ENCODE results near the gene PYDC1. TPM values are rescaled to one million over a fixed set of nuclear protein-coding genes. Genes with fewer than 3 reads are reported as not detected.

The PYDC1 gene
- total RNA-seq, 1 donor from 2014 or later: not detected

DNA sequence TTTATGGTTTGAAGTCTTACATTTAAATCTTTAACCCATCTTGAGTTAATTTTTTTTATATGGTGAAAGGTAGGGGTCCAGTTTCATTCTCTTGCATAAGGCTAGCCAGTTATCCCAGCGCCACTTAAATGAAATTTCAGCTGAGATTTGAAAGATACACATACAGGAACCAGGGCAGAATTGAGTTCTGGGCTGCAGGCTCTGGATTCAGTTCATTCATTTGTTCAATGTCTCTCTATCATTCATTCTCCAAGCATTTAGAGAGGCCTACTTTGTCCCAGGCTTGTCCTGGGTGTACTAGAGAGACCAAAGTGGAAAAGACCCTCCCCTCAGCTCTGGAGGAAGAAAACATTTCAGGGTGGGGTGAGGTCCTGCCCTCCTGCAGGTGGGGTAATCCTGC lies 3.6 kb downstream of the PYDC1 start:
- no peaks in the 10 kb centered on the region for H3K36me3 Mint-ChIP-seq (ENCODE audit: insufficient read depth)
- H3K4me1 Mint-ChIP-seq (ENCODE audit: low read depth): peaks cover 14% of the 10 kb centered on the region
- H3K27ac Mint-ChIP-seq: no peak overlapping the region
- peaks cover 58% of the 10 kb centered on the region for H3K27me3 Mint-ChIP-seq
- no peak overlapping the region for H3K4me3 Mint-ChIP-seq (ENCODE audit: low read depth)
- TF ChIP-seq, protein P1, sequence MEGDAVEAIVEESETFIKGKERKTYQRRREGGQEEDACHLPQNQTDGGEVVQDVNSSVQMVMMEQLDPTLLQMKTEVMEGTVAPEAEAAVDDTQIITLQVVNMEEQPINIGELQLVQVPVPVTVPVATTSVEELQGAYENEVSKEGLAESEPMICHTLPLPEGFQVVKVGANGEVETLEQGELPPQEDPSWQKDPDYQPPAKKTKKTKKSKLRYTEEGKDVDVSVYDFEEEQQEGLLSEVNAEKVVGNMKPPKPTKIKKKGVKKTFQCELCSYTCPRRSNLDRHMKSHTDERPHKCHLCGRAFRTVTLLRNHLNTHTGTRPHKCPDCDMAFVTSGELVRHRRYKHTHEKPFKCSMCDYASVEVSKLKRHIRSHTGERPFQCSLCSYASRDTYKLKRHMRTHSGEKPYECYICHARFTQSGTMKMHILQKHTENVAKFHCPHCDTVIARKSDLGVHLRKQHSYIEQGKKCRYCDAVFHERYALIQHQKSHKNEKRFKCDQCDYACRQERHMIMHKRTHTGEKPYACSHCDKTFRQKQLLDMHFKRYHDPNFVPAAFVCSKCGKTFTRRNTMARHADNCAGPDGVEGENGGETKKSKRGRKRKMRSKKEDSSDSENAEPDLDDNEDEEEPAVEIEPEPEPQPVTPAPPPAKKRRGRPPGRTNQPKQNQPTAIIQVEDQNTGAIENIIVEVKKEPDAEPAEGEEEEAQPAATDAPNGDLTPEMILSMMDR (IDR thresholded peaks at IDR 0.05; ENCODE audit: unreplicated experiment): no peak
- DNase-seq (ENCODE audit: low spot score, unreplicated experiment): no peak
- no peaks in the 10 kb centered on the region for H3K9me3 Mint-ChIP-seq (ENCODE audit: low read depth)

DNA sequence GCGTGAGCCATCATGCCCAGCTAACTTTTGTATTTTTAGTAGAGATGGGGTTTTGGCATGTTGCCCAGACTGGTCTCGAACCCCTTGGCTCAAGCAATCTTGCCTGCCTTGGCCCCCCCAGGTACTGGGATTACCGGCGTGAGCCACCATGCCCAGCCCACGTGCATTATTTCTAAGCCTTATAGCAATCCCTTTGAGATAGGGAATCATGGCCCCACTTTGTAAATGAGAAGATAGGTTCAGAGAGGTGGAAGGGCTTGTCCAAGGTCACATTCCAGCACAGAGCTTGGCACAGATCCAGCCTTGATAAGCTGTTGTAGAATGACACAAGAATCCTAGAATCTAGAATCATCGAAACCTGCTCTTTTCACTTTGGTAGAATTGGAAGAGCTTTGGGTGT lies 10.2 kb downstream of the PYDC1 start:
- peaks cover 3% of the 10 kb centered on the region for H3K4me1 Mint-ChIP-seq (ENCODE audit: low read depth)
- H3K9me3 Mint-ChIP-seq (ENCODE audit: low read depth): no peaks in the 10 kb centered on the region
- H3K27me3 Mint-ChIP-seq: peaks cover 52% of the 10 kb centered on the region
- no peaks in the 10 kb centered on the region for H3K36me3 Mint-ChIP-seq (ENCODE audit: insufficient read depth)
- no peak for DNase-seq (ENCODE audit: low spot score, unreplicated experiment)
- H3K27ac Mint-ChIP-seq: no peak overlapping the region
- no peak overlapping the region for H3K4me3 Mint-ChIP-seq (ENCODE audit: low read depth)
- TF ChIP-seq, protein P1 (IDR thresholded peaks at IDR 0.05; ENCODE audit: unreplicated experiment): no peak

DNA sequence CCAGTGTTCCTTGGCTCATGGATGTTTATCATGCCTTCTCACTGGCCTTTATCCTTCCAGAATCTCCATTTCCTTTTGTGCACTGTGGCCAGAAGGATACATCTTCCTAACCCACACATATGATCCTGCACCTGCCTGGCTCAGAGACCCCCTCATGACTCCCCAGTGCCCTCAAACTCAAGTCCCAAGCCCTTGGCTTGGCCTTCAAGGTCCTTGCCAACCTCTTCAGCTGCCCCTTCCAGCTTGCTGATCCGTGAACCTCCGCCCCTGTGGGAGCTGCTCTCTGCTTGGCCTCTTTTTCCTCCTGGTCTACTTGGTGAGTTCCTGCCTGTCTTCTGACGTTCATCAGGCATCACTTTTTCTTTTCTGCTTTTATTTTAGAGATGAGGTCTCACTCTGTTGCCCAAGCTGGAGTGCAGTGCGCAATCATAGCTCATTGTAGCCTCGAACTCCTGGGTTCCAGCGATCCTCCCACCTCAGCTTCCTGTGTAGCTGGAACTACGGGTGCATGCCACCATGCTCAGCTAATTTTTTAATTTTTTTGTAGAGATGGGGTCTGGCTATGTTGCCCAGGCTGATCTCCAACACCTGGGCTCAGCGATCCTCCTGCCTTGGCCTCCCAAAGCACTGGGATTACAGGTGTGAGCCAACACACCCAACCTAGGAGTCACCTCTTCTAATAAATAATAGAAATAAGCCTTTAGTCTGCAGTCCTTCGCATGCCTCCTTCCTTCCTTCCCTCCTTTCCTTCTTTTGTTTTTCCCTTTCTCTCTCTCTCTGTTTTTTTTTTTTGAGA lies 11.9 kb downstream of the PYDC1 start:
- TF ChIP-seq, protein P1 (IDR thresholded peaks at IDR 0.05; ENCODE audit: unreplicated experiment): no peak
- no peak overlapping the region for H3K4me3 Mint-ChIP-seq (ENCODE audit: low read depth)
- DNase-seq (ENCODE audit: low spot score, unreplicated experiment): no peak
- H3K27ac Mint-ChIP-seq: no peak overlapping the region
- peaks cover 54% of the 10 kb centered on the region for H3K27me3 Mint-ChIP-seq
- H3K36me3 Mint-ChIP-seq (ENCODE audit: insufficient read depth): no peaks in the 10 kb centered on the region
- H3K9me3 Mint-ChIP-seq (ENCODE audit: low read depth): no peaks in the 10 kb centered on the region
- H3K4me1 Mint-ChIP-seq (ENCODE audit: low read depth): peaks cover 2% of the 10 kb centered on the region

DNA sequence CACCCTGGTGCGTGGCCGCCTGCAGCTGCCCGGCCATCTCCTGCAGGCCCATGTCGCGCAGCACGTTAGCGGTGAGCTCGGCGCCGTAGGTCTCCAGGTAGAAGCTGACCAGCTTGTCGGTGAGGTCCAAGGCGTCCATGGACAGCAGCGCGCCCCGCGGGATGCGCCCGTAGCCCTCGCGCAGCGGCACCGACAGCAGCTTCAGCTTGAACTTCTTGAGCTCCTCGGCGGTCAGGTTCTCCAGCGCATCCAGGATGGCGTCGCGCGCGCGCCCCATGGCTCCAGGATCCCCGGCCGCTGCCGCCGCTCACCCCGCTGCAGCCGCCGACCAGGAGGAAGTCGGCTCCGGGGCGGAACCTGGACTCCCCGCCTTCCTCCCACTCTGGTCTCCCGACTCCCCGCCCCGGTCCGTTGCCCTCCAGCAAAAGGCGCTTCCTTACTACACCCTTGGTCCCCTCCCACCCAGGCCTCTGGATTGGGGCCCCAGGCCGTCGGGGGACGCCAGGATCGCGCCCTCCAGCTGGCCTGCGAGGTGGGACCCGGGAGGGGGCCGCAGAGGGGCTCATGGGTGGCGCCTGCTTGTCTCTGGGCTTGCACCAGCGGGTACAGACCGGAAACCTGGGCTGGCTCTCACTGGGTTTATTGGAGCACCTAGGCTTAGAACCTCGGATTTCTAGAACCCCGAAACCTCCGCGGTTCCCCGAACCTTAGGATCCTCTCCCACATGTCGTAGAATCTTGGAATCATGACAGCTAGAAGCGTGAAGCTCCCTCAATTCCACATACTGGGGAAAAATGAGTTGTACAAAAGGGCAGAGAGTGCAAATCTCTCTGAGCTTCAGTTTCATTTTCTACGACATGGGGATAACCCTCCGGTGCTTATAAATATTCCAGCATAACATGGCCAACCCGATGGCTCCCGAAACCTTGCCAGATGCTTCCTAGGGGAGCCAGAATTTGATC lies 14.2 kb downstream of the PYDC1 start, which contains the start of gene PYCARD:
Gene PYCARD, minus strand, starts transcription at position 347 of the 962 bp plus-strand sequence. Its CDS starts 70 bp downstream, at position 277.
- no peaks in the 10 kb centered on the region for H3K9me3 Mint-ChIP-seq (ENCODE audit: low read depth)
- peak within 1 kb of the TSS; percentile 74 for H3K4me3 Mint-ChIP-seq (ENCODE audit: low read depth)
- DNase-seq (ENCODE audit: low spot score, unreplicated experiment): peak; percentile 26
- peaks cover 5% of the 10 kb centered on the region for H3K36me3 Mint-ChIP-seq (ENCODE audit: insufficient read depth)
- TF ChIP-seq, protein P1 (IDR thresholded peaks at IDR 0.05; ENCODE audit: unreplicated experiment): no peak
- peaks cover 46% of the 10 kb centered on the region for H3K27me3 Mint-ChIP-seq
- H3K27ac Mint-ChIP-seq: no peak within 1 kb of the TSS
- H3K4me1 Mint-ChIP-seq (ENCODE audit: low read depth): peaks cover 2% of the 10 kb centered on the region
